ENCODE results near the gene PACSIN1.

DNA sequence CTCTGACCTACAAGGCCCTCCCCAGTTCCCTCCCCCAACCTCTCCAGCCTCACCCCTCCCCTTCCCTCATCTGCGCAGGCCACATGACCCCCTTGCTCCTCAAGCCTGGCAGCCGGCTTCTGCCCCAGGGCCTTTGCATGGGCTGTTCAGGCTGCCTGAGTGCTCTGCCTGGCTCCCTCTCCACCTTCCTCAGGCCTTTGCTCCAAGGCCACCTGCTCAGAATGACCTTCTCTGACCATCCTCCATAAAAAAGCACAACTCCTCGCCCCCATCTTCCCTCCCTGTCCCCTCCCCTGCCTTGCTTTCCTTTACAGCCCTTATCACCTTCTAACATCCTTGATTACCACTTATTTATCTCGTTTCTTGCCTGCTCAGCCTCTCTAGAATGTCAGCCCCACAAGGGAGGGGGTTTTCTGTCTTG is 51.6 kb downstream of the PACSIN1 start:
- TF ChIP-seq, protein P1, sequence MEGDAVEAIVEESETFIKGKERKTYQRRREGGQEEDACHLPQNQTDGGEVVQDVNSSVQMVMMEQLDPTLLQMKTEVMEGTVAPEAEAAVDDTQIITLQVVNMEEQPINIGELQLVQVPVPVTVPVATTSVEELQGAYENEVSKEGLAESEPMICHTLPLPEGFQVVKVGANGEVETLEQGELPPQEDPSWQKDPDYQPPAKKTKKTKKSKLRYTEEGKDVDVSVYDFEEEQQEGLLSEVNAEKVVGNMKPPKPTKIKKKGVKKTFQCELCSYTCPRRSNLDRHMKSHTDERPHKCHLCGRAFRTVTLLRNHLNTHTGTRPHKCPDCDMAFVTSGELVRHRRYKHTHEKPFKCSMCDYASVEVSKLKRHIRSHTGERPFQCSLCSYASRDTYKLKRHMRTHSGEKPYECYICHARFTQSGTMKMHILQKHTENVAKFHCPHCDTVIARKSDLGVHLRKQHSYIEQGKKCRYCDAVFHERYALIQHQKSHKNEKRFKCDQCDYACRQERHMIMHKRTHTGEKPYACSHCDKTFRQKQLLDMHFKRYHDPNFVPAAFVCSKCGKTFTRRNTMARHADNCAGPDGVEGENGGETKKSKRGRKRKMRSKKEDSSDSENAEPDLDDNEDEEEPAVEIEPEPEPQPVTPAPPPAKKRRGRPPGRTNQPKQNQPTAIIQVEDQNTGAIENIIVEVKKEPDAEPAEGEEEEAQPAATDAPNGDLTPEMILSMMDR (conservative IDR thresholded peaks at IDR 0.05; ENCODE audit: low read length): no peak
- no peak for TF ChIP-seq EZH2phosphoT487 (IDR thresholded peaks at IDR 0.05; ENCODE audit: borderline replicate concordance, low read depth, low read length)

Measured in OCI-LY7 (cell line).